GM21360 (cell line): Measurements from ENCODE around the gene TOR2A.
A peak's percentile ranks its signal among the peaks of the same experiment; 100 is the strongest.
"Not testable (repeated sequence)": the region's sequence is repeated elsewhere in the genome, so short reads cannot be mapped to it uniquely, and the experiment has no call there.

Experiments used
- ATAC-seq: cut with Tn5 transposase; IDR thresholded peaks from one replicate; pipeline ENCODE4 v1.9.1; 2021; ENCODE audit warnings: mild to moderate bottlenecking, moderate library complexity; ENCODE audit not compliant: unreplicated experiment

Gene TOR2A

DNA sequence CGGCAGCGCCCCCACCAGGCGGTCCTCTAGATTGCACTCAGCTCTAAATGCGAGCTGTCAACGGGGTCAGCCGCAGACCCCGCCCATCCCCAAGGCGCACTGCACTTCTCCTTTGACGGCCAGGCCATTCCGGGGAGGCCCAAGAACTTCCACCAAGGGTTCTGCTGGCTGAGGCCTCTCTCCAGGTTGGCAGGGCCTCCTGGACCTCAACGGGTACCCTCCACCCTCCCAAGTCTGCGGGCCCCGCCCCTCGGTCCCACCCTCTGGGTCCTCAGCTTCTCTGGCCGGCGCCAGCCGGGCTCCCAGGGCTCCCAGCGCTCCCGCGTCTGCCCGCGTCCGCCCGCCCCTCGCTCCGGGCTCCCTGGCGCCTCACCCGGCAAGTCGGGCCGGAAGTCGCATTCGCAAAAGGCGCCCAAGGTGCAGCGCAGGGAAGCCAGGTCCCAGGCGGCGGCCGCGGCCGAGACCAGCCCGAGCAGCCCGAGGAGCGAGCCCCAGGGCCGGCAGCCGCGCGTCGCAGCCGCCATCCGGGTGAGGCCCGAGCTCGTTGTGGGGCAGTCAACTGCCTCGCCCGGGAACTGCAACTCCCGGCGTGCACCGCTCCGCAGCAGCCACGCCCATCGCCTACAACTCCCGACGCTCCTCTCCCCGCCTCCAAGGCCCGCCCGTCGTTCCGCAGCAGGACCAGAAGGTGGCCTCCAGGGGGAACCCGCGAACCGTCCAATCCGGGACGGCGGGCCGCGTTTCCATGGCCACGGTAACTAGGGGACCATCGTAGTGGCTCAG lies at the start of gene TOR2A:
Gene TOR2A (minus strand): TSS at position 548 of the 783 bp plus-strand sequence. CDS start 24 bp downstream, at position 524.
- ATAC-seq: peak; percentile 83

- no peak for ATAC-seq
These were observed 48.3 kb upstream of the TOR2A start for GRCh38 chr9:127783111-127784008.

GRCh38 chr9:127781806-127782205 lies 46.7 kb upstream of the TOR2A start:
- ATAC-seq: no peak

DNA sequence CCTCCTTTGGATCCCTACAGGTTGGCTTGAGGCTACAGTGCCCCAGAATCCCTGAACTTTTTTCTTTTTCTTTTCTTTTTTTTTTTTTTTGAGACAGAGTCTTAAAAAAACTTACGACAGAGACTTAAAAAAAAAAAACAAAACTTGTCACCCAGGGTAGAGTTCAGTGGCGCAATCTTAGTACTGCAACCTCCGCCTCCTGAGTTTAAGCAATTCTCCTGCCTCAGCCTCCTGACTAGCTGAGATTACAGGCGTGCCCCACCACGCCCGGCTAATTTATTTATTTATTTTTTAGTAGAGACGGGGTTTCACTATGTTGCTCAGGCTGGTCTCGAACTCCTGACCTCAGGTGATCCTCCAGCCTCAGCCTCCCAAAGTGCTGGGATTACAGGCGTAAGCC lies 45.8 kb upstream of the TOR2A start:
- ATAC-seq: not testable (repeated sequence)

DNA sequence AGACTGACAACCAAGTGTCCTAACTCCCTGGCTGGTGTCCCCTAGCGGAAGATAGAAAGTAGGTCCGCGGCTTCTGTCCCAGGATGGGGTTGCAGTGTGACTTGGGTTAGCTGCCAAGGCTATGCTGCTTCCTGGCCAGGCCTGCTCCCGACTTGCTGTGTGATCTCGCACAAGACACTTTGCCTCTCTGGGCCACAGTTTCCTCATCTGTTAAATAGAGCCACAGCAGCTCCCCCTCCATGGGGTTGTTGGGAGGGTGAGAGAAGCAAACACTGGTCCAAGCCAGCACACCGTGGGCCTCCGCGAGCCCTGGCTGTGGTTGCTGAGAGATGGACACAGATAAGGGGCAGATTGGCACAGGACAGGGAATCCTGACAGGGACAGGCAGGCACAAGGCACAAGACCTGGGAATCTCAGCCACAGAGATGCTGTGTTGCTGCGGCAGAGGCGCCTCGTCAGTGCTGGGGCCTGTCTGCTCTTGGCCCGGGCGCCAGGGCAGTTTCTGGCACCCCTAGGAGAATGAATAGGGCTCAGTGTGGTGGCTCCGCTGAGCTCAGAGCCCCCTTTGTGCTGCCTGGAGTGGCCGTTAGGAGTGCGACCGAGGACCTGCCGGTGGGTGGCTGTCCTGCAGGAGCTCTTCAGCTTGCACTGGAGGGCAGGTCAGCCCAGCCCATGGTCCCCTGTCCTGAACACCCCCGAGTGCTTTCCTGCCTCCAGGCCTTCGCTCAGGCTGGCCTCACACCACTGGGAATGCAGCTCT lies 45.2 kb upstream of the TOR2A start:
- no peak for ATAC-seq

GRCh38 chr9:127779136-127779981 lies 44.3 kb upstream of the TOR2A start:
- ATAC-seq: peak; percentile 34

- peak; percentile 32 for ATAC-seq
These were observed 43.4 kb upstream of the TOR2A start, which contains the start of gene SH2D3C for GRCh38 chr9:127778280-127779135. Gene SH2D3C, minus strand, starts transcription at chr9:127778666. Its CDS starts 39 bp downstream, at chr9:127778627.

GRCh38 chr9:127777368-127777980 lies 42.4 kb upstream of the TOR2A start:
- ATAC-seq: no peak

DNA sequence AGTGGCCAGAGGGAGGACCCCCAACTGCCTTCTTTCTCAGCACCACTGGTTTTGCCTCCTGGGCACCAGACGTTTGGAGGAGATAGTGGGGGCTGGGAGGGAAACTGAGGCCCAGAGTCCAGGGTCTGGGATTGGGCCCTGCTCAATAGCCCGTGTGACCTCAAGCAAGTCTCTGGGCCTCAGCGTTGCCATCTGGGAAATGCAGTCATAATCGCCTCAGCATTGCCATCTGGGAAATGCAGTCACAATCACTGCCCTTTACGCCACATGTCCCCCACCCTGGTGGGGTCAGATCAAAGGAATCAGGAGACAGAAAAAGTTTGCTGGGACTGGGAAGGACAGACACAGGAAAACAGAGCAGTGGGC lies 41.8 kb upstream of the TOR2A start:
- ATAC-seq: no peak

GRCh38 chr9:127776195-127776923 lies 41.3 kb upstream of the TOR2A start:
- no peak for ATAC-seq

GRCh38 chr9:127773981-127774380 lies 38.9 kb upstream of the TOR2A start:
- ATAC-seq: no peak

- no peak for ATAC-seq
These were observed 38.2 kb upstream of the TOR2A start for GRCh38 chr9:127773272-127773671.

GRCh38 chr9:127772603-127773002 lies 37.5 kb upstream of the TOR2A start:
- no peak for ATAC-seq

DNA sequence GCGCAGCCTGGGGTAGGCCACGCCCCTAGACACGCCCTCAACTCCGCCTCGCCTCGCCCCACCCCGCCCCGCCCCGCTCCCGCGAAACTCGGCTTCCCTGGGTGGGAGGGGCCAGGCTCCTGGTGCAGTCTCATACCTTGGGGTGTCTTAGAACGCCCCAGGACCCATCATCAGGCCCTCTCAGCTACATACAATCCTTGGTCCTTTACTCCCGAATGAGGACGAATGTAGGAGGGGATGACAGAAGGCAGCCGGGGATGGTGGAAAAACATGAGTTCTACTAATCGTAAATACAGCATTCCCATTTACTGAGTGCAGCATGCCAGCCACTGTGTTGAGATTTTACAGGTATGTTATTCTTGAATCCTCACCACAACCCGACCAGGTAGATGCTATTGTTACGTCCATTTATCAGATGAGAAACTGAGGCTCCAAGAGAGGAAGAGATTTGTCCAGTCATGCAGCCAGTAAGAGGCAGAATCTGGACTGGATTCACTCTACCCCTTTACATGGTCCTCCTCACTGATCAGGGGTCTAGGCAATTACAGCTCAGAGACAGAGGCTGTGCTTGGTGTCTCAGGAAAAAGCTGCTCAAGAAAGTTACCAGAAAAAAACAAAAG lies 36.6 kb upstream of the TOR2A start:
- no peak for ATAC-seq

DNA sequence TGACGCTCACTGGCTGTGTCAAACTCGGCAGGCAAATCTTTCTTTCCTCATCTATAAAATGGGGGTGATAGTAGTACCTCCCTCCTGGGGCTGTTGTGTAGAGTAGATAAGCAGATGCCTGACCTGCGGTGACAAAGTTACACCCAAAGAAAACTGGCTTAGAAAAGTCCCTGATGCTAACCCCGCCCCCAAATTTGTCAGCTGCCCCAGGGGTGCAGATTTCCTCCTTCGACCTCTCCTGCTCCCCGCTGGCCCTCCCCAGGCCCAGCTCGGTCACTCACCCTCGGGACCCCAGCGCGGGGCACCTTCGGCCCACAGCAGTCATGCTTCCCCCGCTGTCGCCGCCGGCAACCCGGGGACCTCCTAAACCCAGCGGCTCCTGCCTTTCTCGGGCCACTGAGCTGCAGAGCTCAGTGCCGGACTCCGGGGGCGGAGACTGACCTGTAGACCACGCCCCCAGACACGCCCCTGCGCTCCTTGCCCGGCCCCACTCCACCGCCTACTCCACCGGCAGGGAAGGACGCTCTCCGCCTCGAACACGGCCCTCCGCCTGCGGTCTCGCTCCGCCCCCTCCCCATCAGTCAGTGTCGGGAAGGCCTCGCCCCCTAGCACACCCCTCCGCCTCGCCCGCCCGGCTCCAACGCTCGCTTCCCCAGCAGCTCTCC lies 35.9 kb upstream of the TOR2A start:
- ATAC-seq: peak; percentile 83

- no peak for ATAC-seq
These were observed 35.5 kb upstream of the TOR2A start for GRCh38 chr9:127770583-127770904.

GRCh38 chr9:127769929-127770582 lies 35.0 kb upstream of the TOR2A start:
- ATAC-seq: no peak
